ENCODE results near the gene COPS3.

- no peak for TF ChIP-seq CTCF (conservative IDR thresholded peaks at IDR 0.05)
- no peak for TF ChIP-seq EZH2 (IDR thresholded peaks at IDR 0.05; ENCODE audit: low read depth)
These were observed 16.2 kb upstream of the COPS3 start for GRCh38 chr17:17297217-17297616.
